ENCODE results near the gene TES.

Gene TES

GRCh38 chr7:116213361-116214130 is 3.2 kb downstream of the TES start:
- H3K27me3 ChIP-seq (replicated peaks): no peaks in the 10 kb centered on the region
- peak; percentile 64 for DNase-seq
- peak overlapping the region; percentile 95 for H3K27ac ChIP-seq
- H3K36me3 ChIP-seq (replicated peaks): no peaks in the 10 kb centered on the region
- H3K4me3 ChIP-seq (ENCODE audit: low read depth, low read length): no peak overlapping the region
- no peak for TF ChIP-seq CTCF (IDR thresholded peaks at IDR 0.05; ENCODE audit: low read depth, low read length, missing control alignments)
- in situ Hi-C loops (cut with HindIII; ENCODE audit: low pct_ligation_motif_present, low sequenced_read_pairs): no loop called here

GRCh38 chr7:116214921-116215320 is 4.6 kb downstream of the TES start:
- DNase-seq: no peak
- H3K4me3 ChIP-seq (ENCODE audit: low read depth, low read length): no peak overlapping the region
- H3K27ac ChIP-seq: peak overlapping the region; percentile 95
- in situ Hi-C loops (cut with HindIII; ENCODE audit: low pct_ligation_motif_present, low sequenced_read_pairs): no loop called here
- TF ChIP-seq CTCF (IDR thresholded peaks at IDR 0.05; ENCODE audit: low read depth, low read length, missing control alignments): no peak
- no peaks in the 10 kb centered on the region for H3K27me3 ChIP-seq (replicated peaks)
- H3K36me3 ChIP-seq (replicated peaks): no peaks in the 10 kb centered on the region

- no peaks in the 10 kb centered on the region for H3K27me3 ChIP-seq (replicated peaks)
- peak; percentile 59 for DNase-seq
- H3K27ac ChIP-seq: peak overlapping the region; percentile 95
- TF ChIP-seq CTCF (IDR thresholded peaks at IDR 0.05; ENCODE audit: low read depth, low read length, missing control alignments): no peak
- no peaks in the 10 kb centered on the region for H3K36me3 ChIP-seq (replicated peaks)
- in situ Hi-C loops (cut with HindIII; ENCODE audit: low pct_ligation_motif_present, low sequenced_read_pairs): no loop called here
- no peak overlapping the region for H3K4me3 ChIP-seq (ENCODE audit: low read depth, low read length)
These were observed 5.2 kb downstream of the TES start for GRCh38 chr7:116215551-116215950.

GRCh38 chr7:116216956-116217571 is 6.7 kb downstream of the TES start:
- no peaks in the 10 kb centered on the region for H3K27me3 ChIP-seq (replicated peaks)
- no peaks in the 10 kb centered on the region for H3K36me3 ChIP-seq (replicated peaks)
- no peak for DNase-seq
- in situ Hi-C loops (cut with HindIII; ENCODE audit: low pct_ligation_motif_present, low sequenced_read_pairs): no loop called here
- TF ChIP-seq CTCF (IDR thresholded peaks at IDR 0.05; ENCODE audit: low read depth, low read length, missing control alignments): no peak
- H3K4me3 ChIP-seq (ENCODE audit: low read depth, low read length): no peak overlapping the region
- H3K27ac ChIP-seq: peak overlapping the region; percentile 95

- TF ChIP-seq CTCF (IDR thresholded peaks at IDR 0.05; ENCODE audit: low read depth, low read length, missing control alignments): no peak
- H3K27ac ChIP-seq: peak overlapping the region; percentile 95
These were observed 7.8 kb downstream of the TES start for GRCh38 chr7:116218051-116218645.

More at GRCh38 chr7:116218051-116218645, 7.8 kb downstream of the TES start:
- in situ Hi-C loops (cut with HindIII; ENCODE audit: low pct_ligation_motif_present, low sequenced_read_pairs): no loop called here
- Histone ChIP-seq H3K36me3 (replicated peaks) (no peaks in the 10 kb centered on the region), H3K27me3 (replicated peaks) (no peaks in the 10 kb centered on the region), H3K4me3 (ENCODE audit: low read depth, low read length) (no peak overlapping the region)
- DNase-seq: peak; percentile 99

Data from brain microvascular endothelial cell (primary cell).